Body of pancreas (tissue), 4 donors: Measurements from ENCODE around the gene TSPOAP1.

Experiments used
- CTCF ChIP-seq, 7 experiments: fragments of 450-650 bp in 4 of 7; fragments of 200-600 bp in 3 of 7; sonication (generic) in 3 of 7; IDR thresholded peaks; one replicate each; pipeline ENCODE4 v1.5.1; 2016 to 2019; ENCODE audit warnings: antibody characterized with exemption in 7 of 7
- POLR2A ChIP-seq, 3 donors: fragments of 450-650 bp; IDR thresholded peaks; one replicate each; pipeline ENCODE4 v1.6.1; 2016; ENCODE audit warnings: antibody characterized with exemption in 3 of 3, mild to moderate bottlenecking in 2 of 3

GRCh38 chr17:58275417-58275816, 53.2 kb downstream of the TSPOAP1 start:
- TF ChIP-seq POLR2A (IDR thresholded peaks at IDR 0.05) (no peak), CTCF (IDR thresholded peaks at IDR 0.05) (no peak)
